ENCODE results near the gene FANCE. TPM values are rescaled to one million over a fixed set of nuclear protein-coding genes. Genes with fewer than 3 reads are reported as not detected.

FANCE gene
- total and polyA plus RNA-seq, 2 experiments from 2014 or later = 5.4 to 25.5 TPM

DNA sequence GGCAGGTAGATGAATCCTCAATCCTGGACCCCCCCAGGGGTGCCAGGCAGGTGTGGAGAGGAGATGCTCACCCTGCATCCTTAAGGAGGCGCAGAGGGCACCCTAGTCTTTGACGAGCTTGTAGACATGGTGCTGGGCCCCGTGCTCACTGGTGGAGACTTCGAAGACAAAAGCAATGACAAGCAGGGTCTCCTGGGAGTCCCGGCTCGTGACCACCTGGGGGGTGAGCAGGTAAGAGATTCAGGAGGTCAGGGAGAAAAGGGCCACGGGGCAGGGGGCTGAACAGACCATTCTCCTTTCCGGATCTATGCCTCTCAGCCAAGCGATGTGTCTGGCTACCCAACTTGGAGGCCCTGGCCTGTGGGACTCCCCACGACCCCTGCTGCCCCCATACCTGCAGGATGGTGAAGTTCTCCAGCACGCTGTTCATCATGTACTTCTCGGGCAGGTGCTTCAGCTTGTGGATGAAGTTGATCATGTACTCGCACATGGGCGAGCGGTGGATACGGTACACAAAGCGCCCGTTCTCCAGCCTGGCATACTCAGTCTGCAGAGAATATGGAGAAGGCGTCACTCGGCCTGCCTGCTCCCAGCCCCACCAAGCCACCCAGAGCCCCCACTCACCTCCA, 22.9 kb downstream of the FANCE start:
- Histone ChIP-seq H3K9me2 (ENCODE audit: insufficient read depth) (no peaks in the 10 kb centered on the region), H4K20me1 (replicated peaks; ENCODE audit: insufficient read depth) (peaks cover 28% of the 10 kb centered on the region), H2AFZ (no peak overlapping the region), H3K4me3 (no peak overlapping the region), H3F3A (replicated peaks; ENCODE audit: low read depth) (peaks cover 45% of the 10 kb centered on the region), H3K36me3 (ENCODE audit: insufficient read depth) (peaks cover 27% of the 10 kb centered on the region), H3K27ac (ENCODE audit: low read depth) (no peak overlapping the region), H3K4me1 (ENCODE audit: insufficient read depth) (peaks cover 19% of the 10 kb centered on the region), H3K79me2 (replicated peaks; ENCODE audit: insufficient read depth) (peaks cover 14% of the 10 kb centered on the region), H3K27me3 (ENCODE audit: insufficient read depth) (no peaks in the 10 kb centered on the region), H3K4me2 (no peak overlapping the region)
- Mint-ChIP-seq H3K36me3 (ENCODE audit: low read depth) (peaks cover 69% of the 10 kb centered on the region), H3K4me3 (no peak overlapping the region), H3K9me3 (no peaks in the 10 kb centered on the region; the same call in 1 of the 3 replicates), H3K27ac (peak overlapping the region; percentile 72; the same call in 1 of the 2 replicates), H3K4me1 (peaks cover 40% of the 10 kb centered on the region), H3K27me3 (ENCODE audit: insufficient read depth, low read depth, poor library complexity) (peaks cover 51% of the 10 kb centered on the region)
- TF ChIP-seq, protein P1, sequence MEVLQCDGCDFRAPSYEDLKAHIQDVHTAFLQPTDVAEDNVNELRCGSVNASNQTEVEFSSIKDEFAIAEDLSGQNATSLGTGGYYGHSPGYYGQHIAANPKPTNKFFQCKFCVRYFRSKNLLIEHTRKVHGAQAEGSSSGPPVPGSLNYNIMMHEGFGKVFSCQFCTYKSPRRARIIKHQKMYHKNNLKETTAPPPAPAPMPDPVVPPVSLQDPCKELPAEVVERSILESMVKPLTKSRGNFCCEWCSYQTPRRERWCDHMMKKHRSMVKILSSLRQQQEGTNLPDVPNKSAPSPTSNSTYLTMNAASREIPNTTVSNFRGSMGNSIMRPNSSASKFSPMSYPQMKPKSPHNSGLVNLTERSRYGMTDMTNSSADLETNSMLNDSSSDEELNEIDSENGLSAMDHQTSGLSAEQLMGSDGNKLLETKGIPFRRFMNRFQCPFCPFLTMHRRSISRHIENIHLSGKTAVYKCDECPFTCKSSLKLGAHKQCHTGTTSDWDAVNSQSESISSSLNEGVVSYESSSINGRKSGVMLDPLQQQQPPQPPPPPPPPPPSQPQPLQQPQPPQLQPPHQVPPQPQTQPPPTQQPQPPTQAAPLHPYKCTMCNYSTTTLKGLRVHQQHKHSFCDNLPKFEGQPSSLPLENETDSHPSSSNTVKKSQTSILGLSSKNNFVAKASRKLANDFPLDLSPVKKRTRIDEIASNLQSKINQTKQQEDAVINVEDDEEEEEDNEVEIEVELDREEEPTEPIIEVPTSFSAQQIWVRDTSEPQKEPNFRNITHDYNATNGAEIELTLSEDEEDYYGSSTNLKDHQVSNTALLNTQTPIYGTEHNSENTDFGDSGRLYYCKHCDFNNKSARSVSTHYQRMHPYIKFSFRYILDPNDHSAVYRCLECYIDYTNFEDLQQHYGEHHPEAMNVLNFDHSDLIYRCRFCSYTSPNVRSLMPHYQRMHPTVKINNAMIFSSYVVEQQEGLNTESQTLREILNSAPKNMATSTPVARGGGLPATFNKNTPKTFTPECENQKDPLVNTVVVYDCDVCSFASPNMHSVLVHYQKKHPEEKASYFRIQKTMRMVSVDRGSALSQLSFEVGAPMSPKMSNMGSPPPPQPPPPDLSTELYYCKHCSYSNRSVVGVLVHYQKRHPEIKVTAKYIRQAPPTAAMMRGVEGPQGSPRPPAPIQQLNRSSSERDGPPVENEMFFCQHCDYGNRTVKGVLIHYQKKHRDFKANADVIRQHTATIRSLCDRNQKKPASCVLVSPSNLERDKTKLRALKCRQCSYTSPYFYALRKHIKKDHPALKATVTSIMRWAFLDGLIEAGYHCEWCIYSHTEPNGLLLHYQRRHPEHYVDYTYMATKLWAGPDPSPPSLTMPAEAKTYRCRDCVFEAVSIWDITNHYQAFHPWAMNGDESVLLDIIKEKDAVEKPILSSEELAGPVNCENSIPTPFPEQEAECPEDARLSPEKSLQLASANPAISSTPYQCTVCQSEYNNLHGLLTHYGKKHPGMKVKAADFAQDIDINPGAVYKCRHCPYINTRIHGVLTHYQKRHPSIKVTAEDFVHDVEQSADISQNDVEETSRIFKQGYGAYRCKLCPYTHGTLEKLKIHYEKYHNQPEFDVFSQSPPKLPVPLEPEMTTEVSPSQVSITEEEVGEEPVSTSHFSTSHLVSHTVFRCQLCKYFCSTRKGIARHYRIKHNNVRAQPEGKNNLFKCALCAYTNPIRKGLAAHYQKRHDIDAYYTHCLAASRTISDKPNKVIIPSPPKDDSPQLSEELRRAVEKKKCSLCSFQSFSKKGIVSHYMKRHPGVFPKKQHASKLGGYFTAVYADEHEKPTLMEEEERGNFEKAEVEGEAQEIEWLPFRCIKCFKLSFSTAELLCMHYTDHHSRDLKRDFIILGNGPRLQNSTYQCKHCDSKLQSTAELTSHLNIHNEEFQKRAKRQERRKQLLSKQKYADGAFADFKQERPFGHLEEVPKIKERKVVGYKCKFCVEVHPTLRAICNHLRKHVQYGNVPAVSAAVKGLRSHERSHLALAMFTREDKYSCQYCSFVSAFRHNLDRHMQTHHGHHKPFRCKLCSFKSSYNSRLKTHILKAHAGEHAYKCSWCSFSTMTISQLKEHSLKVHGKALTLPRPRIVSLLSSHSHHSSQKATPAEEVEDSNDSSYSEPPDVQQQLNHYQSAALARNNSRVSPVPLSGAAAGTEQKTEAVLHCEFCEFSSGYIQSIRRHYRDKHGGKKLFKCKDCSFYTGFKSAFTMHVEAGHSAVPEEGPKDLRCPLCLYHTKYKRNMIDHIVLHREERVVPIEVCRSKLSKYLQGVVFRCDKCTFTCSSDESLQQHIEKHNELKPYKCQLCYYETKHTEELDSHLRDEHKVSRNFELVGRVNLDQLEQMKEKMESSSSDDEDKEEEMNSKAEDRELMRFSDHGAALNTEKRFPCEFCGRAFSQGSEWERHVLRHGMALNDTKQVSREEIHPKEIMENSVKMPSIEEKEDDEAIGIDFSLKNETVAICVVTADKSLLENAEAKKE (CRISPR knock-in tag; IDR thresholded peaks at IDR 0.05) = no peak
- TF ChIP-seq NANOG (IDR thresholded peaks at IDR 0.05; ENCODE audit: borderline replicate concordance) (no peak), STAT1 (IDR thresholded peaks at IDR 0.05; ENCODE audit: unreplicated experiment) (no peak), POLR2AphosphoS5 (IDR thresholded peaks at IDR 0.05; ENCODE audit: low read depth) (no peak), EZH2phosphoT487 (IDR thresholded peaks at IDR 0.05; ENCODE audit: unreplicated experiment) (no peak), EZH2 (IDR thresholded peaks at IDR 0.05; ENCODE audit: low read depth, unreplicated experiment) (no peak), JUNB (IDR thresholded peaks at IDR 0.05; ENCODE audit: unreplicated experiment) (no peak), CREB1 (CRISPR knock-in tag; IDR thresholded peaks at IDR 0.05; ENCODE audit: low read depth) (no peak), ZNF114 (CRISPR knock-in tag; IDR thresholded peaks at IDR 0.05) (no peak), ZNF331 (CRISPR knock-in tag; IDR thresholded peaks at IDR 0.05; ENCODE audit: low read depth) (no peak)
- TF ChIP-seq, protein P2, sequence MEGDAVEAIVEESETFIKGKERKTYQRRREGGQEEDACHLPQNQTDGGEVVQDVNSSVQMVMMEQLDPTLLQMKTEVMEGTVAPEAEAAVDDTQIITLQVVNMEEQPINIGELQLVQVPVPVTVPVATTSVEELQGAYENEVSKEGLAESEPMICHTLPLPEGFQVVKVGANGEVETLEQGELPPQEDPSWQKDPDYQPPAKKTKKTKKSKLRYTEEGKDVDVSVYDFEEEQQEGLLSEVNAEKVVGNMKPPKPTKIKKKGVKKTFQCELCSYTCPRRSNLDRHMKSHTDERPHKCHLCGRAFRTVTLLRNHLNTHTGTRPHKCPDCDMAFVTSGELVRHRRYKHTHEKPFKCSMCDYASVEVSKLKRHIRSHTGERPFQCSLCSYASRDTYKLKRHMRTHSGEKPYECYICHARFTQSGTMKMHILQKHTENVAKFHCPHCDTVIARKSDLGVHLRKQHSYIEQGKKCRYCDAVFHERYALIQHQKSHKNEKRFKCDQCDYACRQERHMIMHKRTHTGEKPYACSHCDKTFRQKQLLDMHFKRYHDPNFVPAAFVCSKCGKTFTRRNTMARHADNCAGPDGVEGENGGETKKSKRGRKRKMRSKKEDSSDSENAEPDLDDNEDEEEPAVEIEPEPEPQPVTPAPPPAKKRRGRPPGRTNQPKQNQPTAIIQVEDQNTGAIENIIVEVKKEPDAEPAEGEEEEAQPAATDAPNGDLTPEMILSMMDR (conservative IDR thresholded peaks at IDR 0.05; ENCODE audit: low read depth in 2 of 2) = no peak
- TF ChIP-seq, protein P3, sequence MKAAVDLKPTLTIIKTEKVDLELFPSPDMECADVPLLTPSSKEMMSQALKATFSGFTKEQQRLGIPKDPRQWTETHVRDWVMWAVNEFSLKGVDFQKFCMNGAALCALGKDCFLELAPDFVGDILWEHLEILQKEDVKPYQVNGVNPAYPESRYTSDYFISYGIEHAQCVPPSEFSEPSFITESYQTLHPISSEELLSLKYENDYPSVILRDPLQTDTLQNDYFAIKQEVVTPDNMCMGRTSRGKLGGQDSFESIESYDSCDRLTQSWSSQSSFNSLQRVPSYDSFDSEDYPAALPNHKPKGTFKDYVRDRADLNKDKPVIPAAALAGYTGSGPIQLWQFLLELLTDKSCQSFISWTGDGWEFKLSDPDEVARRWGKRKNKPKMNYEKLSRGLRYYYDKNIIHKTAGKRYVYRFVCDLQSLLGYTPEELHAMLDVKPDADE (IDR thresholded peaks at IDR 0.05) = no peak
- TF ChIP-seq, protein P4, sequence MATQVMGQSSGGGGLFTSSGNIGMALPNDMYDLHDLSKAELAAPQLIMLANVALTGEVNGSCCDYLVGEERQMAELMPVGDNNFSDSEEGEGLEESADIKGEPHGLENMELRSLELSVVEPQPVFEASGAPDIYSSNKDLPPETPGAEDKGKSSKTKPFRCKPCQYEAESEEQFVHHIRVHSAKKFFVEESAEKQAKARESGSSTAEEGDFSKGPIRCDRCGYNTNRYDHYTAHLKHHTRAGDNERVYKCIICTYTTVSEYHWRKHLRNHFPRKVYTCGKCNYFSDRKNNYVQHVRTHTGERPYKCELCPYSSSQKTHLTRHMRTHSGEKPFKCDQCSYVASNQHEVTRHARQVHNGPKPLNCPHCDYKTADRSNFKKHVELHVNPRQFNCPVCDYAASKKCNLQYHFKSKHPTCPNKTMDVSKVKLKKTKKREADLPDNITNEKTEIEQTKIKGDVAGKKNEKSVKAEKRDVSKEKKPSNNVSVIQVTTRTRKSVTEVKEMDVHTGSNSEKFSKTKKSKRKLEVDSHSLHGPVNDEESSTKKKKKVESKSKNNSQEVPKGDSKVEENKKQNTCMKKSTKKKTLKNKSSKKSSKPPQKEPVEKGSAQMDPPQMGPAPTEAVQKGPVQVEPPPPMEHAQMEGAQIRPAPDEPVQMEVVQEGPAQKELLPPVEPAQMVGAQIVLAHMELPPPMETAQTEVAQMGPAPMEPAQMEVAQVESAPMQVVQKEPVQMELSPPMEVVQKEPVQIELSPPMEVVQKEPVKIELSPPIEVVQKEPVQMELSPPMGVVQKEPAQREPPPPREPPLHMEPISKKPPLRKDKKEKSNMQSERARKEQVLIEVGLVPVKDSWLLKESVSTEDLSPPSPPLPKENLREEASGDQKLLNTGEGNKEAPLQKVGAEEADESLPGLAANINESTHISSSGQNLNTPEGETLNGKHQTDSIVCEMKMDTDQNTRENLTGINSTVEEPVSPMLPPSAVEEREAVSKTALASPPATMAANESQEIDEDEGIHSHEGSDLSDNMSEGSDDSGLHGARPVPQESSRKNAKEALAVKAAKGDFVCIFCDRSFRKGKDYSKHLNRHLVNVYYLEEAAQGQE (IDR thresholded peaks at IDR 0.05; ENCODE audit: unreplicated experiment) = no peak
- no peak for DNase-seq (ENCODE audit: low spot score)
- ATAC-seq = no peak
